Right lobe of liver (tissue), 4 donors: ENCODE results near the gene SYNE2.

ENCODE experiments used
- CTCF ChIP-seq, 4 donors: fragments of 200-600 bp in 3 of 4; fragments of 450-650 bp in 1 of 4; IDR thresholded peaks; one replicate each; pipeline versions ENCODE4 v1.5.1 to v1.8.0; 2016 to 2022; ENCODE audit warnings: antibody characterized with exemption in 4 of 4, mild to moderate bottlenecking in 2 of 4
- POLR2A ChIP-seq: fragments of 450-650 bp; IDR thresholded peaks from one replicate; pipeline ENCODE4 v1.6.1; 2017; ENCODE audit warnings: antibody characterized with exemption, mild to moderate bottlenecking
- donor health status: DM: no; HTN: no; CAD: no.
- donor health status: DM: no; HTN: no; CAD: no.
- donor health status: DM: no; HTN: yes; CAD: no.

- TF ChIP-seq POLR2A (no peak), CTCF (IDR thresholded peaks at IDR 0.05) (no peak)
Measured at GRCh38 chr14:63933110-63933509, 80.3 kb downstream of the SYNE2 start.
